T1000 (cell line): ENCODE data around the gene MTA1.

Experiments used
- DNase-seq: peaks from one replicate; lab custom pipeline; 2025; ENCODE audit warnings: mixed read lengths; lab: John Stamatoyannopoulos, UW

MTA1 gene

DNA sequence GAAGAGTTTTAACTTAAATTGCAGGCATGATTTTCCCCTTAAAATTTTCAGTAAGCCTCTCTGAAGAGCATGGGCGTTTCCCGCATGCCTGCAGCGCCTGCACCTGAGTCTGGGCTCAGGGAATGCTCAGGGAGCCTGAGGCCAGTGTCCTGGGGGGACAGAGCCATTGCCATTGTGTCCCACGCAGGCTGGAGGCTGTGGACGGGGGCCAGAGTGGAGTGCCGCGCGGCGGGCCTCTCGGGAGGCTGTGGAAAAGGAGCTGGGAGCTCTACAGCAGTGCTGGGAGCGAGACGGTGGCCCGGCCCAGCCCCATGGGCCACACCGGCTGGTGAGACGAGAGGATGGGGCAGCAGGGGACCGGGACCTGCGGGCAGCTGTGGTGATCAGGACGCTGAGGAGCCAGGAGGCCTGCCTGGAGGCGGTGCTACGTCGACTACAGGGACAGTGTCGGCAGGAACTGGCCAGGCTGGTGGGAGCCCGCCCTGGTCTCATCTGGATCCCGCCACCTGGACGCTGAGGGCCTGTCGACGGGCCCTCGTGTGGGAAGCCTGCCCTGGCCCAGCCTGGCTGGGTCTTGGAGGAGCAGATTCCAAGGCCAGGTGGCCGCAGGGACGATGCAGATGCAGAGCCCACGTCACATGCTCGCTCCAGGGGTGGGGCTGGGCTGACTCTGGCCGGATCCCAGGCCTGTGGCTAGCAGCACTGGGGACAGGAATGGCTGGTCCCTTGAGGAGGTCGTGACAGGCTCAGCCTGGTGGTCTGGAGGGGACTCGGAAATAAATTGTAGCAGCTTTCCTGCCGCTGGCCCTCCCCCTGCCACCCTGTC lies 79.0 kb downstream of the MTA1 start:
- no peak for DNase-seq

DNA sequence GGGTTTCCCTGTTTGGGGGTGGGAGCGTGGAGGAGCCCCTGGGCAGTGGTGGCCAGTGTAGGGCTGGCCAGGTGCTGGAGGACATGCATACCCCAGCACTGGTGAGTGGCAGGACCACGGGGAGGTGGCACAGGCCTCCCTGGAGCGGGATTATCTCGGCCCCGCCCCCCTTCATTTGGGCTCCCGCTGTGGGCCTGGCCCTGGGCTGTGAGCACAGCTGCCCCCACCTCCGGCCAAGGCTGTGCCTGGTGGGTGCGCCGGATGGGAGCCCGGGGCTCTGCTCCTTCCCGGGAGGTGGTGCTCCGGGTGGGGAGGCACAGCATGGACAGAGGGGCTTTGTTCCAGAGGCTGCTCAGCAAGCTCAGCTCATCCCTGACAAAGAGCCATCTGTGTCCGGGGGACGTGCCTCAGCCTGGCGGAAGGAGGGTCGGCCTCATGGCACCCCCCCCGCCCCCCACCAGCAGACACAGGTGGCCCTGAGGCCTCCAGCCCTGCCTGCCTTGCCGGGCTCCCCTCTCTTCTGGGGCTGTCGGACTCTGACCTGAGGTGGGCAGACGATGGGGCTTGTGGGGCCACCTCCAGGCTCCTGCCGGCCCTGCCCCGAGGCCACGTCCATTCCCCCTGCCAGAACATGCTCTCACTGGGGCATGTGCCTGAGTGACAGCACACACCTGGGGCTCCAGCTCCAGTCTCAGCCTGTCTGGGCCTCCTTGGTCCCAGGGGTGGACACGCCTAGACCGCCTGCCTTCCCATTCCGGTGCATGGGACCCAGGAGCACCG lies 79.8 kb downstream of the MTA1 start:
- DNase-seq = no peak

DNA sequence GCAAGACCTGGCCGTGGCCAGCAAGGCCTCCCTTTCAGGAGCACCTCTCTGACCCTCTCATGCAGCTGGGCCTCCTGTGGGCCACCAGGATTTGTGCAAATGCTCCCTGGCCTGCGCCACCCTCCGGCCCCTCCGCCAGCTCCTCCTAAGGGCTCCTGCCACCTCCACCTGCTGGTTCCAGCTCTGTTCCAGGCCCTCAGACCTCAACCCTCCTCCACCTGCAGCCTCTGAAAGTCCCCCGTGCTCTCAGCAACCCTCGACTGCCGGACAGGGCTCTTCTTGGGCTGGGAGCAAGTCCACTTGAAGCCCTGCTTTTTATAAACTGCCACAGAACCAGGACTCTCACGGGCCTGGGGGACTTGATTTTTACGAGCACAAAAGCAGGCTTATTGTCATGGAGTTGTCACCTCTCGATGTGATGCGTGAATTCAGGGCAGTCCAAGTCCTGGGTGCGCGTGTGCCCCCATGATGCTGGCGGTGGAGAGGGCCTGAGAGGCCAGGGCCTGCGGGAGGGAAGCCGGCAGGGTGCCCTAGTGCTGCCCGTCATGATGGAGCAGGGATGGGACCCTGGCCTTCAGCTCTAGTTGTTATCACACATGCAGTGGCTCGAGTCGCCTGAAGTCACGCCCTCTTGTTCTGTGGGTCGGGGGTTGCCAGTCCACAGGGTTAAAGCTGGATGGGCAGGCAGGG lies 80.6 kb downstream of the MTA1 start:
- DNase-seq = no peak

DNA sequence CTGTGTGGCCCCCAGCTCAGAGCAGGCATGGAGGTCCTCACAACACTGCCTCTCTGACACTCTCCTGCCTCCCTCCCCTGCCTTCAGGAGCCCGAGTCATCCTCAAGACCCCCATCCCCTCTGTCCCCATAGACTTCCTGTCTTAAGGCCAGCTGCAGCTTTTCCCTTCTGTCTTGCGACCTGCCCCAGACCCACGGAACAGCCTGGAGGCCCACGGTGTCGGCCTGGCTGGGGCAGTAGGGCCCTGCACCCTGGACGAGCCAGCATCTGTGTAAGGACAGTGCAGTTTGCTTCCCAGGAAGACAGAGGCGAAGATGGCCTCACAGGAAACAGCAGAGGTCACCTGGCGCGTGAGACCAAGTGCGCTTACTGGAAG lies 81.1 kb downstream of the MTA1 start:
- DNase-seq = no peak

DNA sequence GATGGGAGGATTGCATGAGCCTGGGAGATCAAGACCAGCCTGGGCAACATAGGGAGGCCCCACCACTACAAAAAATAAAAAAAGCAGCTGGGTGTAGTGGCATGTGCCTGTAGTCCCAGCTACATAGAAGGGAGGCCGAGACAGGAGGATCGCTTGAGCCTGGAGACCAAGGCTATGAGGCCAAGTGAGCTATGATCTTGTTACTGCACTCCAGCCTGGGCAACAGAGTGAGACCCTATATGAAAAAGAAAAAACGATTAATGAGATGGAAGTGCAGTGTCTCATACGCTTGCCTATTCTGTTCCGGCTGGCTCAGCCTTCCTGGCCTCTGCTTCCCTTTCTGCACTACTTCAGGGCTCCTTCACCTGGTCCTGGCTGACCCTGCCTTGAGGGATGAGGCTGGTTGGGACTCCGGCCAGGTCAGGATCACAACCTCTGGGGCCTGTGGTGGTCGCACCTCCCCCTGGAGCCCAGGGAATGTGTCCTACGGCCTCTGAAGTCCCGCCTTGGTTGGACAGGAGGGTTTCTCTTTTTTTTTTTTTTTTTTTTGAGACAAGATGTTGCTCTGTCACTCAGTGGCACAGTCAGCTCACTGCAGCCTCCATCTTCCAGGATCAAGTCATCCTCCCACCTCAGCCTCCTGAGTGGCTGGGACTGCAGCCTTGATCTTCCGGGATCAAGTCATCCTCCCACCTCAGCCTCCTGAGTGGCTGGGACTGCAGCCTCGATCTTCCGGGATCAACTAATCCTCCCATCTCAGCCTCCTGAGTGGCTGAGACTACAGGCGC lies 82.1 kb downstream of the MTA1 start:
- DNase-seq = no peak

DNA sequence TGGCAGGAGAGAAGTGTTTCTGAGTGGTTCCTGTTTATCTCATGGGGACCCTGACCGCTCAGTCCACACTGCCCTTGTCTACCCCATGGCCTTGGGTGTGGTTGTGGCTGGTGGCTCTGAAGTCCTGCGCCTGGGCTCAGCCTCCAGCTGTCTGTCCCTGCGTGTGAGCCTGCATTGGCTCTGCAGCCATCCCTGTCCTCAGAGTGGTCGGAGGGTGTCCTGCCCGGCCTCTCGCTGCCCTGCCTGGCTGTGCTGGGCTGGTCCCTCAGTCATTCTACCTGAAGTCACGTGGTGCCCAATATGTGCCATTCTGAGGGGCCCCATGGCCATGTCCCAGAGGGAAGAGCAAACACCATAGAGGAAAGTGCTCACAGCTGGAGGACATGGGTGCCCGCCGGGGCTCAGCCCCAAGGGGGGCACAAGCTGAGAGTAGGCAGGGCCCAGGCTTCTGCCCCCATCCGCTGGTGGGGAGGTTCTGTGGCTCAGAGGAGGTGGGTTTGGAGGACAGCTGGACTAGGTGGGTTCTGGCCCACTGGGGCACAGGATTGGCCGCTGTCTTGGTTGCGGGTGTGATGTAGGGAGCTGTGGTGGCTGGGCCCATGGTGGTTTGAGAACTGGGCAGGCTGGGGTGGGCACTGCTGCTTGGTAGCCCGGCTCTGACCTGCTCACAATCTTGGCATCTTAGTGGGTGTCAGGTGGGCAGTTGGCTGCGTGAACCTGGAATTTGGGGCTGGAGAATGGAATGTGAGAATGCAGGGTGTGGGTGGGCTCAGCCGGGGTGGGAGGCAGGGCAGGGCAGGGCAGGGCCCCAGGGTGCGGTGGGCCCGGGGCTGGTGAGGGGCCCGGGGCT lies 83.0 kb downstream of the MTA1 start:
- no peak for DNase-seq

DNA sequence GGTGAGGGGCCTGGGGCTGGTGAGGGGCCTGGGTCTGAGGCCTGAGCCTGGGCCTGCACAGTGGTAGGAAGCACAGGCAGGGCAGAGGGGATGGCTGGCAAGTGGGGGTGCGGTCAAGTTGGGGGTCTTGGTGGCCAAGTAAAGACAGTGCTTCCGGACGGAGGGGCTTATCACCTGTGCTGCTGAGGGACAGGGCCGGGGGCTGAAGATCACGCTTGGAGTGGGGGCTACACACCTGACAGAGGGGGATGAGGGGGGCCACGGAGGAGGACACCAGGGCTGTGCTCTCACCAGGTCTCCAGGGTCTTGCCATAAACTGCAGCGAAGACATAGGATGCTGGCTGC lies 83.6 kb downstream of the MTA1 start:
- no peak for DNase-seq

DNA sequence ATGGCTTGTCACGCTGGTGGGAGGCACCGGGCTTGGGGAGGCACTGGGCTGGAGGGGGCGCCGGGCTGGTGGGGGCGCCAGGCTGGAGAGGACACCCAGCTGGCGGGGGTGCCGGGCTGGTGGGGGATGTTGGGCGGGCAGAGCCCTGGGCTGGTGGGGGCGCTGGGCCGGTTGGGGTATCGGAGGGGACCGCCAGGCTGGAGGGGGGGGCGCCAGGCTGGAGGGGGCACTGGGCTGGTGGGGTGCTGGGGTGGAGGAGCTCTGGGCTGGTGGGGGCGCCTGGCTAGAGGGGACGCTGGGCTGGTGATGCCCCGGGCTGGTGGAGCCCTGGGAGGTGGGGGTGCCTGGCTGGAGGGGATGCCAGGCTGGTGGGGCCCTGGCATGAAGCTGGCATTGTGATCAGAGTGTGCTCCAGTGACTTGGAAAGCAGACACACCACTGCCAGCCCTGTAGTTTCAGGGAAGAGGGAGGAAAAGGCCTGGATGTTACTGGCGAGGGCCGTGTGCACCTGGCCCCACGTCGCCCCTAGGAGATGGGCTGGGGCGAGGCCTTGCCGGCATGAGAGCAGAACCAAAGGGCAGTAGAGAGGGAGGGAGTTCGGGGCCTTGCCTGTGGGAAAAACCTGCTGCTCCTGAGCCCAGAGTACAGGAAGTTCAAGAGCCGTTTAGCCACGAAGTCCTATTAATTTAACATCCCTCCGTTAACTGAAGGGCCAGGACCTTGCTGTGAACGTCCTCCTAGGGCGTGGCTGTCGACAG lies 84.5 kb downstream of the MTA1 start:
- no peak for DNase-seq

DNA sequence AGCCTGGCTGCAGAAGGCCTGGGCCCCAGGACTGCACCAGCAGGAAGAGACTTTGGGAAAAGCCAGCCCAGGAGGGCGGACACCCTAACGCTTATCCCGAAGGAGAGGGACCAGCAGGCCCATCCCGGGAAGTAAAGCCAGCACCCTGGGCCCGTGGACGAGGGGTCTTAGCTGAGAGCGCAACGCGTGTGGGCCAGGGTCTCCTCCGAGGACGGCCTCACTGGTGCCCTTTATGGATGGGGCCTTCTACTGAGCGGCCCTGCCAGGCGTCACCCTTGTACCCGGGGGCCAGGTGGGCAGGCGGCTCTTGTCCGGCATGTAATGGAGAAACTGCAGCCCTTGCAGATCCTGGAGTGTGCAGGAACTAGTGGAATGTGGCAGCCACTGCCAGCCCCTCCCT lies 85.5 kb downstream of the MTA1 start:
- no peak for DNase-seq

DNA sequence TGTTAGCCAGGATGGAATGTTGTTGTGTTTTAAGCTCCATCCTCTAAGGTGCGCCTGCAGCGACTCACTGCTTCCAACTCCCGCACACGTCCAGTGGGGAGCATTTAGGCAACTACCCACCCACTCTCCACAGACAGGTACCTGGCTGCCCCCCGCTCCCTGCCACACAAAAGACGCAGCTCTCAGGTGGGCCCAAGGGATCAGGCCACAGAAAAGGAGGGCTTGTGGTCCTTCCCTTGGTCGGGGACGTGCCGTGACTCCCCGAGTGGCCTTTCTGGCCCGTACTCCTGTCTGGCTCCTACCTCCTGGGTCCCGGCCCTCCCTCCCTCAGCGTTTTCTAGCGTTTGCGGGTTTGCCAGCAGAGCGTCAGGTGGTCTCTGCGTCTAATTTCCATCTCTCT lies 87.6 kb downstream of the MTA1 start:
- no peak for DNase-seq

DNA sequence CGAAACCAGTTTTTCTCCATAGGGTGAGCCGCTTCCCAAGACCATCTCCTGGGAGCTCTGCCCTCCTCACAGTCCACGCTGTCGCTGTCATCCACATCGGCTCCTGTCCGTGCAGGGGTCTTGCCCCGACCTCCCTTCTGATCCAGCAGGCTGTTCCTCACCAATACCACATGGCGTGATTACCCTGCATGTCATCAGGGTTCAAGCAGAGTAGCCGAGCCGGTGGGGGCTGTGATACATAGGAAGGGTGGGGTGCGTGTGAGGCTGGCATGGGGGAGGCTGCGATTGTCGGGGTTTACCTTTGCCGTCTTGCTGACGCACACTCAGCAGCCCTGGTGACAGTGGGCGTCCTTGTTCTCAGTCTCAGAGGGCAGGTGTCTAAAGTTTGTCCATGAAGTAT lies 88.4 kb downstream of the MTA1 start:
- DNase-seq = no peak

DNA sequence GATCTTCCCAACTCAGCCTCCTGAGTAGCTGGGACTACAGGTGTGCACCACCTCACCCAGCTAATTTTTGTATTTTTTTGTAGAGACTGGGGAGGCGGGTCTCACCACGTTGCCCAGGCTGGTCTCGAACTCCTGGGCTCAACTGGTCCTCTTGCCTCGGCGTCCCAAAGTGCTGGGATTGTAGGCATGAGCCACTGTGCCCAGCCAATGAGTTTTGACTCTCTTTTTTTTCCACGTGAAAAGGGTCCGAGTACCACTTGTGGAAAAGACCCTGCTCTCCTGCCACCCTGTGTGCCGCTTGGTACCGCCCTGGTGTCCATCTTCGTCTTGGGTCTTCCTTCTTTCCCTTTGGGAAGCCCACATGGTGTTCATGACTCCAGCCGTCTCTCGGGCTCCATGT lies 89.0 kb downstream of the MTA1 start:
- DNase-seq = no peak

DNA sequence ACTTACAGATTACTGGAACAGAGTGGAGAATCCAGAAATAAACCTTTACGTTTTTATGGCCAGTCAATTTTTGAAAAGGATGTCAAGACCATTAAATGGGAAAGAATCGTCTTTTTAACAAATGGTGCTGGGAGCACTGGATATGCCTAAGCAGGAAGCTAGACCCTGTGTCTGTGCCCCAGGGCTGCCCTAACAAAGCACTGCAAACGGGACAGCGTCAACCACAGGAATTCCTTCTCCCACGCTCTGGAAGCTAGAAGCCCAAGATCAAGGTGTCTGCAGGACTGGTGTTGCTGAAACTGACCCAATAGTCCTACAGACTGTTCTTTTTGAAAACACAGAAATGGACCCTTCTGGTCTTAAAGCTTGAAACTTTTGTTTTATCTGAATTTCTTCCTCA lies 97.5 kb downstream of the MTA1 start:
- DNase-seq = no peak

DNA sequence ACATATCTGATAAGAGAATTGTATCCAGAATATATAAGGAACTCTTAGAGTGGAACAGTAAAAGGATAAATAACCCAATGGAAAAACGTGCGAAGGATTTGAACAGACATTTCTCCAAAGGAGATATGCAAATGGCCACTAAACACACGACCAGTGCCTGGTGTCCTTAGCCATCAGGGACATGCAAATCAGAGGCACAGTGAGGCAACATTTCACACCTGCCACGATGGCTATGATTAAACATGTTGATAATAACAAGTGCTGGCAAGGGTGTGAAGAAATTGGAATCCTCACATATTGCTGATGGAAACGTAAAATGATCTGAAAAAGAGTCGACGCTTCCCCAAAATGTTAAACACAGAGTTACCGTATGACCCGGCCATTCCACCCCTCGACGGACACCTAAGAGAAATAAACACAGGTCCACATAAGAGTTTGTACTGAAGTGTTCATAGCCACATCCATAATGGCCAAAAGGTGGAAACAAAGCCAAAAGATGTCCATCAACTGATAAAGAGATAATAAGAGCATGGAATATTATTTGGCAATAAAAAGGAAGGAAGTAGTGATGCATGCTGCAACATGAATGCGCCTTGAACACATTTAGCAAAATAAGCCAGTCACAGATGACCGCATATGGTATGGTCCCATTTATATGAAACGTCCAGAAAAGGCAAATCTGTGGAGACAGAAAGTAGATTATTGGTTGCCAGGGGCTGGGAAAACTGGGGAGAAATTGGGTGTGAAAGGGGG lies 100.5 kb downstream of the MTA1 start:
- DNase-seq = no peak
